ENCODE results near the gene MAP3K13.

The MAP3K13 gene

GRCh38 chr3:185528532-185528931 is 165.6 kb downstream of the MAP3K13 start:
- H3K4me3 ChIP-seq (ENCODE audit: low read depth, low read length) = no peak overlapping the region
- DNase-seq (ENCODE audit: low read depth) = no peak
- TF ChIP-seq CTCF (IDR thresholded peaks at IDR 0.05; ENCODE audit: low read depth, low read length, missing control alignments) = no peak

- TF ChIP-seq CTCF (IDR thresholded peaks at IDR 0.05; ENCODE audit: low read depth, low read length, missing control alignments) = no peak
- H3K4me3 ChIP-seq (ENCODE audit: low read depth, low read length) = no peak overlapping the region
- no peak for DNase-seq (ENCODE audit: low read depth)
Measured at GRCh38 chr3:185530856-185531255, 167.9 kb downstream of the MAP3K13 start.

- DNase-seq (ENCODE audit: low read depth) = no peak
- no peak overlapping the region for H3K4me3 ChIP-seq (ENCODE audit: low read depth, low read length)
- TF ChIP-seq CTCF (IDR thresholded peaks at IDR 0.05; ENCODE audit: low read depth, low read length, missing control alignments) = no peak
Measured at GRCh38 chr3:185532901-185533300, 170.0 kb downstream of the MAP3K13 start.

GRCh38 chr3:185534511-185534910 is 171.6 kb downstream of the MAP3K13 start:
- DNase-seq (ENCODE audit: low read depth) = no peak
- no peak overlapping the region for H3K4me3 ChIP-seq (ENCODE audit: low read depth, low read length)
- no peak for TF ChIP-seq CTCF (IDR thresholded peaks at IDR 0.05; ENCODE audit: low read depth, low read length, missing control alignments)

GRCh38 chr3:185537369-185537970 is 174.5 kb downstream of the MAP3K13 start:
- H3K4me3 ChIP-seq (ENCODE audit: low read depth, low read length) = no peak overlapping the region; the same call in 1 of the 2 replicates
- peak; percentile 97 for DNase-seq (ENCODE audit: low read depth)
- no peak for TF ChIP-seq CTCF (IDR thresholded peaks at IDR 0.05; ENCODE audit: low read depth, low read length, missing control alignments)

All from GM12864 (cell line).